HS-5 (cell line): ENCODE data around the gene ASB5.

Source experiments
- DNase-seq: peaks from one replicate; pipeline ENCODE4 v3.0.0-alpha.2; 2012; ENCODE audit warnings: low read depth

The ASB5 gene

GRCh38 chr4:176277162-176277904, 8.3 kb upstream of the ASB5 start:
- no peak for DNase-seq

- no peak for DNase-seq
Observed at GRCh38 chr4:176276710-176277109, 7.7 kb upstream of the ASB5 start.

- peak; percentile 35 for DNase-seq
Observed at GRCh38 chr4:176274441-176274840, 5.4 kb upstream of the ASB5 start.

- DNase-seq = no peak
Observed at GRCh38 chr4:176273736-176274135, 4.7 kb upstream of the ASB5 start.

DNA sequence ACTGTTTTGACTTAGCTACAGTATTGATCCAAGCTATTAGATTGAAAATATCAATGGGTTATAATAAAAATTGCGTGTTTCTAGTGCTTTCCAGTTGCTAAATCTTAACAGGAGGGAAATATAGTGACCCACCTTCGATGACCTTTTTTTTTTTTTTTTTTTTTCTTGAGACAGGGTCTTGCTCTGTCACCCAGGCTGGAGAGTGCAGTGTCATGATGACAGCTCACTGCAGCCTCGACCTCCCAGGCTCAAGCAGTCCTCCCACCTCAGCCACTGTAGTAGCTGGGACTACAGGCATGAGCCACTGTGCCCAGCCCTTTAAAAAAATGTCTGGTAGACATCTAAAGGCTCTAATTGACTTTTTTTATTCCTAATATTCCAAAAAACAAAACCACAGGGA, 3.8 kb upstream of the ASB5 start:
- no peak for DNase-seq

DNA sequence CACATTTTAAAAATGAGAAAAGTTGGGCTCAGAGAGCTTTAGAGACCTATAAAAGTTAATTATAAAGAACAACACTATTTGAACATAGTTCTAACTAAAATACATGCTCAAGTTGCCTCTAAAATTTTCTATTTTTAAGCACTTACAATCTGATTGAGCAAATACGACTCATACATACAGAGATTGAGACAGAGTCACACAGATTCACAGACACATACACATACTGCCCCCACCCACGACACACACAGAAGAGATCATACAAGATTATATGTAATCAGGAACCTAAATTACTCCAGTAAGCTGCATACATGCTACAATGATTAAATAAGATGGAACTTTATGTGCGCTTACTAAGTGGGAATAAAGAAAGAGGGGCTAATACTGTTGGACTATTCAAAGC, 2.7 kb upstream of the ASB5 start:
- DNase-seq = peak; percentile 26

DNA sequence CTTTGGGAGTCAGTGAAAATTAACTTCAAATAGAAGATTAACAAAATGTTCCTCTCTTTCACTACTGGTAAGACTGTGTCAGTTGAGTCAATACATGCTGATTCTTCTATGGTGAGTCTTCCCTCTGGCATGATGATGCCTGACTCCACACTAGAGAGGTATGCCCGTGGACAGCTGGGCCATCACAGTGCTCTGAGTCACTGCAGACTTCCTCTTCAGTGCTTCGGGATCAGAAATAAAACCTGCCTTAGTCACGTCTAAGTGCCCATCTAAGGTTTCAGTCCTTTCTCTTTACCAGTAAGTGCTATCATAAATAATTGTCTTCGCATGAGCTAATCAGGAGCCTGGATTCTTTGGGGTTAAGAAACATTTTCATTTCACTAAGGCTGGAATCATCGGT, 1.6 kb upstream of the ASB5 start:
- peak; percentile 96 for DNase-seq

- DNase-seq = no peak
Observed at GRCh38 chr4:176266026-176266425, 3.0 kb downstream of the ASB5 start.

DNA sequence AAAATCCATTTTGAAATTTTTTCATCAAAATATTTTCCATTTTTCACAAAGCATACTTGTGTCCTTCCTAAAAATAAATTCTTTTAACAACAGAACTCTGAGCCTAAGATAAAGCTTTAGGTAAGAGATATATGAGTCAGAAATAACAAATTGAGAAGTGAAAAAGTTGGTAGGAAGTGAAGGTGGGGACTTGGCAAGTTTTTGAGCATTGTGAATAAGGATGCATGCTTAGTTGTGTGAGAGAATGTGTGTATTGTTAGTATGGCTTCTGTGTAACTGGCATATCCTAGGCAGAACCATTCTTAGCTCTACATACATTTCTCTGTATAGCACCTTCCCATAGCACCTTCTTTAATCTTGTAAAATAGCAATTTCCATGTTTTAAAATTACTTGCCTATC, 6.8 kb downstream of the ASB5 start:
- DNase-seq = no peak

DNA sequence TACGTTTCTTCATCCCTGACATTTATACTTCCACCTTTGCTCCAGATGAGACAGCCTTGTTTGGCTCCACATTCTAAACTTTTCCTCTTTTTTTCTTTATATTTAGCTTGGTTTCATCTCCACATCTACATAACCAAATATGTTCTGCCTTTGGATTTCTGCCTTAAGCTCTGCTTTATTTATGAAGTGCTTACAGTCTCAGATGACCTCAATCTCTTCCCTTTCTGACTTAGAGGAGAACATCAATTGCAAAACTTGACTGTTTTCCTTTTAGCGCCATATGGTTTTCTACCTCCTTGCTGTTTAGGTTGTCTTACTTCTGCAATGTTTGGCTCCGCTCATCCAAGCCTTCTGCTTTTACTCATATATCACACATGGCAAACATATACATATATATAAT, 7.5 kb downstream of the ASB5 start:
- no peak for DNase-seq

GRCh38 chr4:176261018-176261417, 8.0 kb downstream of the ASB5 start:
- no peak for DNase-seq

- peak; percentile 40 for DNase-seq
Observed at GRCh38 chr4:176259330-176260090, 9.5 kb downstream of the ASB5 start.

GRCh38 chr4:176258135-176258534, 10.9 kb downstream of the ASB5 start:
- DNase-seq = no peak

DNA sequence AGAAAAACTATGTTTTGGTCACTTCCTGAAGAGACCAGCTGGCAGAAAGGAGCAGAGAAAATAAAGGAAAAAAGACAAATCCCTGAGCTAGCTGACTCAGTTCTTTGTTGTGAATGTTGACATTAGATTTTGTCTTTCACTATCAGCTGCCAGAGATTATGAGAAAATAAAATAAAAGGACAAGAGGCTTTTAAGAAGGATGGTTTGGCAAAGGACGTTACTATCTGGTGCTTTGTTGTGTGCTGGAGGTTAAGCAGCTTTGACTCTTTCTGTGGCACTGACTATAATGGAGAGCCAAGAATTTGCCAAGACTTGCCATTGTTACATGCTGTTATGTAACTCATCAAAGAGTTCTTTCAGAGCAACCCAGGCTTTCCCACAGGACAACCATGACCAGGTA, 12.1 kb downstream of the ASB5 start:
- no peak for DNase-seq

- no peak for DNase-seq
Observed at GRCh38 chr4:176242764-176243347, 26.2 kb downstream of the ASB5 start.

GRCh38 chr4:176241703-176242102, 27.3 kb downstream of the ASB5 start:
- no peak for DNase-seq

GRCh38 chr4:176238826-176239225, 30.2 kb downstream of the ASB5 start:
- no peak for DNase-seq

- DNase-seq = no peak
Observed at GRCh38 chr4:176238157-176238610, 30.8 kb downstream of the ASB5 start.

- DNase-seq = no peak
Observed at GRCh38 chr4:176236946-176237345, 32.1 kb downstream of the ASB5 start.

- DNase-seq = no peak
Observed at GRCh38 chr4:176230836-176231235, 38.2 kb downstream of the ASB5 start.

GRCh38 chr4:176229645-176230044, 39.4 kb downstream of the ASB5 start:
- no peak for DNase-seq

DNA sequence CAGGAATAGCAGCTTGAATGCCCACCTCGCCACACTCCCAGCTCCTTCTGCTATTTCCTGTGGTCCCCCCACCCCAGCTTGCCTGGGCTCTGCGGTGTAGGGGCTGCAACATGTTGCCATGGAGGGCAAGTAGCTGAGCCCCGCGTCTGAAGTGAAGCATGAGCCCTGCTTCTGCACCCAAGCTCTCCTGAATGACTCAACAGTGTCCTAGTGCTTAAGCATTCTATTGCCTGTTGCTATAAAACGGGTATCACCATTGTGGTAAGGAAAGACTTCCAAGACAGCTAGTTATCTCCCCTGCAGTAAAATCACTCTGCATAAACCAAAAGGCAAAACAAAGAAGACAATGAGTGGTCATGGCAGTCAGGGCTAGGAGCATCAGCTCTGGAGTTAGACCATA, 42.3 kb downstream of the ASB5 start:
- no peak for DNase-seq

DNA sequence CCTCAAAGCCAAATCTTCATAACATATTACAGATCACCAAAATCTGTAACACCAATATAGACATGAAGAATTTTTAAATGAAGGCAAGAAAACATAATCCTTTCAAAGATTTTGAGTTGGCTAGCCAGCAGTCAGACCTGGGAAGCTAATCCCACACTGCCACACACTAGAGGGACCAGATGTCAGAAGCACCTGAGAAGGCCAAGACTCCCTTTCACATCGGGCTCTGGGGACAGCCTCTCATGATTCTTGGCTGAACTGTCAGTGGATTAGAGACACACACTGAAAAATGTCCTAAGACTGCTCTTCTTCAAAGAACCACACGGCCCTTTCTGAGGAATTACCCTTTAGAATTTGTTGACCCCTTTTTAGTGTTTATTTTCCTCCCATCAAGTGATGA, 45.5 kb downstream of the ASB5 start:
- no peak for DNase-seq
